GM18519 (cell line): ENCODE data around the gene FUCA2.
"Not testable (repeated sequence)": the region's sequence is repeated elsewhere in the genome, so short reads cannot be mapped to it uniquely, and the experiment has no call there.

Source experiments
- ATAC-seq: cut with Tn5 transposase; IDR thresholded peaks from one replicate; pipeline ENCODE4 v1.9.1; 2021; ENCODE audit warnings: mild to moderate bottlenecking, moderate library complexity; ENCODE audit not compliant: unreplicated experiment, low FRiP score

FUCA2 gene

GRCh38 chr6:143449714-143450452 is 61.6 kb downstream of the FUCA2 start:
- ATAC-seq: no peak

GRCh38 chr6:143449082-143449713 is 62.3 kb downstream of the FUCA2 start:
- ATAC-seq: no peak

GRCh38 chr6:143447865-143448264 is 63.7 kb downstream of the FUCA2 start:
- ATAC-seq: not testable (repeated sequence)
